Caco-2 (cell line): ENCODE measurements around the gene AMFR. TPM values are rescaled to one million over a fixed set of nuclear protein-coding genes. Genes with fewer than 3 reads are reported as not detected.

Experiments
- BruUV-seq: library from RNA; stranded (reverse); fragments of 400-500 nt; replicated peaks from 2 replicates; lab custom pipeline; 2021; lab: Mats Ljungman, UMichigan
- CTCF ChIA-PET: fragments of 300-600 bp; sonication (Branson Sonifier 250); formaldehyde crosslinking; loops from one replicate; lab custom pipeline; 2022; ENCODE audit warnings: antibody characterized with exemption; lab: Charles Lee
- POLR2A ChIA-PET: fragments of 300-600 bp; sonication (Branson Sonifier 250); formaldehyde crosslinking; loops from one replicate; lab custom pipeline; 2022; ENCODE audit warnings: antibody characterized with exemption; lab: Charles Lee
- DNase-seq, 2 experiments: peaks; one replicate each; pipeline versions ENCODE4 v3.0.0 to v3.0.0-alpha.2; 2020 to 2022
- H3K27me3 ChIP-seq: replicated peaks from 2 replicates; pipeline ENCODE4 v1.6.0; 2011; ENCODE audit warnings: low read length; ENCODE audit not compliant: control insufficient read depth, insufficient read depth
- H3K36me3 ChIP-seq: 2 replicates; pipeline ENCODE4 v1.5.1; 2011; ENCODE audit warnings: low read length; ENCODE audit not compliant: control insufficient read depth, insufficient read depth
- H3K4me1 ChIP-seq: fragments of 250-450 bp; sonication (Bioruptor Pico); 2 replicates; pipeline ENCODE4 v1.5.1; 2020; ENCODE audit warnings: mild to moderate bottlenecking
- H3K4me3 ChIP-seq: 2 replicates; pipeline ENCODE4 v1.5.1; 2011; ENCODE audit warnings: low read depth, mild to moderate bottlenecking, control low read depth, low read length
- H3K9me3 ChIP-seq: fragments of 250-450 bp; sonication (Bioruptor Pico); 2 replicates; pipeline ENCODE4 v1.5.1; 2020; ENCODE audit warnings: mild to moderate bottlenecking, moderate library complexity
- H3K27ac Mint-ChIP-seq: one replicate; pipeline ENCODE4 v1.8.0; 2022; ENCODE audit warnings: mixed read lengths; ENCODE audit not compliant: unreplicated experiment
- H3K27me3 Mint-ChIP-seq: one replicate; pipeline ENCODE4 v1.8.0; 2022; ENCODE audit warnings: mixed read lengths; ENCODE audit not compliant: insufficient read depth, unreplicated experiment
- H3K36me3 Mint-ChIP-seq: one replicate; pipeline ENCODE4 v1.8.0; 2022; ENCODE audit warnings: mild to moderate bottlenecking, mixed read lengths; ENCODE audit not compliant: insufficient read depth, unreplicated experiment
- H3K4me1 Mint-ChIP-seq: one replicate; pipeline ENCODE4 v1.8.0; 2022; ENCODE audit warnings: low read depth, mixed read lengths; ENCODE audit not compliant: unreplicated experiment
- H3K4me3 Mint-ChIP-seq: one replicate; pipeline ENCODE4 v1.8.0; 2022; ENCODE audit warnings: mild to moderate bottlenecking, moderate library complexity, mixed read lengths; ENCODE audit not compliant: unreplicated experiment
- H3K9me3 Mint-ChIP-seq: one replicate; pipeline ENCODE4 v1.8.0; 2022; ENCODE audit warnings: mixed read lengths; ENCODE audit not compliant: unreplicated experiment
- intact Hi-C: fragments of 100-400 bp; cut with micrococcal nuclease; formaldehyde crosslinking; loops from one replicate; pipeline ENCODE4 v1.10.0; 2022; ENCODE audit not compliant: unreplicated experiment
- total RNA-seq: library from RNA; stranded (reverse); gene quantifications from 2 replicates; pipeline ENCODE4 v1.2.3, GENCODE V29; 2022
- TF ChIP-seq, protein P1 (sequence below), 2 experiments: fragments of 200-600 bp in 1 of 2; IDR thresholded peaks; 1 replicate in 1 of 2; 2 replicates in 1 of 2; pipeline versions ENCODE4 v1.5.1 to v1.8.0; 2011 to 2022; ENCODE audit warnings: antibody characterized with exemption in 1 of 2, control low read depth in 1 of 2, inconsistent platforms in 1 of 2, low read depth in 1 of 2, low read length in 1 of 2, mild to moderate bottlenecking in 1 of 2, moderate library complexity in 1 of 2; ENCODE audit not compliant: insufficient read depth in 1 of 2, severe bottlenecking in 1 of 2, unreplicated experiment in 1 of 2

The AMFR gene
- total RNA-seq, 1 experiment from 2014 or later, result 106 TPM

- DNase-seq, result no peak
- H3K9me3 ChIP-seq, result no peaks in the 10 kb centered on the region
- ChIA-PET POLR2A (no interaction called here), CTCF (interaction anchor here (0.6 to 2.7 kb wide), 6 partner anchors 10 to 370 kb away, joined by 3 to 61 read pairs (median 4); no protein-coding TSS in a partner anchor)
- Mint-ChIP-seq H3K4me1 (no peaks in the 10 kb centered on the region), H3K9me3 (no peaks in the 10 kb centered on the region), H3K4me3 (no peak overlapping the region), H3K27me3 (no peaks in the 10 kb centered on the region), H3K36me3 (no peaks in the 10 kb centered on the region), H3K27ac (no peak overlapping the region)
- intact Hi-C loops, result loop anchor here (1.0 to 2.0 kb wide), 2 partner anchors 24 to 371 kb away; no protein-coding TSS in a partner anchor
- no peaks in the 10 kb centered on the region for H3K36me3 ChIP-seq
- H3K4me1 ChIP-seq, result no peaks in the 10 kb centered on the region
- H3K4me3 ChIP-seq, result no peak overlapping the region
- TF ChIP-seq, protein P1, sequence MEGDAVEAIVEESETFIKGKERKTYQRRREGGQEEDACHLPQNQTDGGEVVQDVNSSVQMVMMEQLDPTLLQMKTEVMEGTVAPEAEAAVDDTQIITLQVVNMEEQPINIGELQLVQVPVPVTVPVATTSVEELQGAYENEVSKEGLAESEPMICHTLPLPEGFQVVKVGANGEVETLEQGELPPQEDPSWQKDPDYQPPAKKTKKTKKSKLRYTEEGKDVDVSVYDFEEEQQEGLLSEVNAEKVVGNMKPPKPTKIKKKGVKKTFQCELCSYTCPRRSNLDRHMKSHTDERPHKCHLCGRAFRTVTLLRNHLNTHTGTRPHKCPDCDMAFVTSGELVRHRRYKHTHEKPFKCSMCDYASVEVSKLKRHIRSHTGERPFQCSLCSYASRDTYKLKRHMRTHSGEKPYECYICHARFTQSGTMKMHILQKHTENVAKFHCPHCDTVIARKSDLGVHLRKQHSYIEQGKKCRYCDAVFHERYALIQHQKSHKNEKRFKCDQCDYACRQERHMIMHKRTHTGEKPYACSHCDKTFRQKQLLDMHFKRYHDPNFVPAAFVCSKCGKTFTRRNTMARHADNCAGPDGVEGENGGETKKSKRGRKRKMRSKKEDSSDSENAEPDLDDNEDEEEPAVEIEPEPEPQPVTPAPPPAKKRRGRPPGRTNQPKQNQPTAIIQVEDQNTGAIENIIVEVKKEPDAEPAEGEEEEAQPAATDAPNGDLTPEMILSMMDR (IDR thresholded peaks at IDR 0.05; ENCODE audit: insufficient read depth in 1 of 2, low read depth in 1 of 2, low read length in 1 of 2, severe bottlenecking in 1 of 2, unreplicated experiment in 1 of 2), result no peak
- no peaks in the 10 kb centered on the region for H3K27me3 ChIP-seq
- no TSS peak for BruUV-seq
Observed at GRCh38 chr16:56331915-56332314, 93.4 kb downstream of the AMFR start.

DNA sequence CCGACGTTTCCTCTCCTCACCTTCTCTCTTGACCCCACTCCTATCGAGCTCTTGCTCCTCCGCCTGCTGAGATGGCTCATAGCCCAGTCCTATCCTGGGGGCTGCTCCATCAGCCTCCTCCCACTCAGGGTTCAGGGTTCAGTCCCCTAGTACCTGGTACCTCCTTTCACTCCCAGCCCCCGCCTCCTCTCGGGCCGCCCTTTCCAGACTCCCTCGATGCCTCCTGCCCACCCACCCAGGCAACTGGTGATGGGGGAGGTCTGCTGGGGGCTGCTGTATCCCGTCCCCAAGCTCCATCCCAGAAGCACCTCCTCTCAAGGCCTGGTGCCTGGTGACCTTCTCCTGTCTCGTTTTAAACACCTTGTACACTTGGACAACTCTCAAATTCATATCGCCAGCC, 93.9 kb downstream of the AMFR start:
- no peak for DNase-seq
- H3K27ac Mint-ChIP-seq, result no peak overlapping the region
- TF ChIP-seq, protein P1 (IDR thresholded peaks at IDR 0.05; ENCODE audit: insufficient read depth in 1 of 2, low read depth in 1 of 2, low read length in 1 of 2, severe bottlenecking in 1 of 2, unreplicated experiment in 1 of 2), result no peak
- no peak overlapping the region for H3K4me3 ChIP-seq
- no peaks in the 10 kb centered on the region for H3K9me3 Mint-ChIP-seq
- H3K27me3 ChIP-seq, result no peaks in the 10 kb centered on the region
- intact Hi-C loops, result no loop called here
- H3K36me3 Mint-ChIP-seq, result no peaks in the 10 kb centered on the region
- H3K9me3 ChIP-seq, result no peaks in the 10 kb centered on the region
- H3K36me3 ChIP-seq, result no peaks in the 10 kb centered on the region
- no peaks in the 10 kb centered on the region for H3K4me1 Mint-ChIP-seq
- H3K27me3 Mint-ChIP-seq, result no peaks in the 10 kb centered on the region
- H3K4me1 ChIP-seq, result no peaks in the 10 kb centered on the region
- H3K4me3 Mint-ChIP-seq, result no peak overlapping the region
- no TSS peak for BruUV-seq
- ChIA-PET POLR2A (no interaction called here), CTCF (interaction anchor here (2.7 kb wide), 1 partner anchor 25 kb away, joined by 61 read pairs; no protein-coding TSS in a partner anchor)

DNA sequence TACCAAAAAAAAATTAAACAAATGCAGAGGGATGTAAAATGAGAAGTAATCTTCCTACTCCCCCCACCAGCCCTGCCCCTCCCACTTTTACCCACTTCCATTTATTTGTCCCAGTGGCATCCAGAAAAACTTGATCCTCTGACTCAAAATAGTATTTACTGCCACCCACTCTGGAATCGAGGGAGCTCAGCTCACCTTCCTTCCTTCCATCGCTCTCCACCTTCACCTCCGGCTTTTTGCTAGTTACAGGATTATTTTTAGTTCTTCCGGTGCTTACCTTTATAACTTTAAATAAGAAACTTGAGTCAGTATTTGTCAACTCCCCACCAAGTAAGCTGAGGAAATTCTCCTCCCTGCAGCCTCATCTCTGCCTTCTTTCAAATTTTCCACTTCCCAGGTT, 94.9 kb downstream of the AMFR start:
- Histone ChIP-seq H3K36me3 (no peaks in the 10 kb centered on the region), H3K9me3 (no peaks in the 10 kb centered on the region), H3K4me3 (no peak overlapping the region), H3K4me1 (no peaks in the 10 kb centered on the region), H3K27me3 (no peaks in the 10 kb centered on the region)
- ChIA-PET POLR2A (no interaction called here), CTCF (interaction anchor here (1.4 to 3.4 kb wide), 2 partner anchors 12 to 26 kb away, joined by 8 to 32 read pairs; no protein-coding TSS in a partner anchor)
- Mint-ChIP-seq H3K9me3 (no peaks in the 10 kb centered on the region), H3K4me1 (no peaks in the 10 kb centered on the region), H3K27ac (no peak overlapping the region), H3K36me3 (no peaks in the 10 kb centered on the region), H3K4me3 (no peak overlapping the region), H3K27me3 (no peaks in the 10 kb centered on the region)
- no peak for DNase-seq
- TF ChIP-seq, protein P1 (IDR thresholded peaks at IDR 0.05; ENCODE audit: insufficient read depth in 1 of 2, low read depth in 1 of 2, low read length in 1 of 2, severe bottlenecking in 1 of 2, unreplicated experiment in 1 of 2), result no peak
- no TSS peak for BruUV-seq
- intact Hi-C loops, result no loop called here
